NCI-H345 (cell line): ENCODE data around the gene CATSPER1.
A peak's percentile ranks its signal among the peaks of the same experiment; 100 is the strongest.
"Not testable (repeated sequence)": the region's sequence is repeated elsewhere in the genome, so short reads cannot be mapped to it uniquely, and the experiment has no call there.

Experiments
- DNase-seq: peaks from one replicate; lab custom pipeline; 2025; lab: John Stamatoyannopoulos, UW

Gene CATSPER1

DNA sequence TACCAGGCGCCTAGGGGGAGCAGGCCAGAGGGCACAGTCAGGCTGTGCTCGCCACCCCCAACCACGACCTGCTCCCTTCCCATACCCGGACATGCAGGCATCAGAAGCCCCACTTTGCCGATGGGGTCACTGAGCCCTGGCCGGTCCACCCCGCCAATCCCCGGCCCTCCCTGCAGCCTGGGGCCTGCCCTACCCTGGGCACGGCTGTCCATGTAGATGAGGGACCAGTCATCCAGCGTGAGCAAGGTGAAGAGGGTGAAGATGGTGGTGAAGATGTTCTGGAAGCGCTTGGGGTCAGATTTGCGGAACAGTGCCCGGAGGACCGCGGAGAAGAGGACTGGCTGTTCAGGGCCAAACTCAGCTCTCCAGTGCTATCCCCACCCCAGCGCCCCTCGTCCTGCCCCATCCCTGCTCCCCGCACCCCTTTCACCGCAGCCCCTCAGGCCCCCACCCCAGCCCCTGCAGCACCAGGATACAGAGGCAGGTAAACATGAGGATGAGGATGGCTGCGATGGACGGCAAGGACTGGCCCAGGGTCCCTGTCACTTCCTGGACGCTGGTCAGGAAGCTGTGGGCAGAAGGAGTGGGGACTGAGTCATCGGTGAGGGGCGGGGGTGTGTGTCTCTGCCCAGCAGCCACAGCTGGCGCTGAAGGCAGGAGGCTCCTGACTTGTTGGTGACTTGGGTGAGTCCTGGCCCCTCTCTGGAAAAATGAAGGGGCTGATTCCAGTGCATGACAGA, 5.5 kb downstream of the CATSPER1 start:
- no peak for DNase-seq

DNA sequence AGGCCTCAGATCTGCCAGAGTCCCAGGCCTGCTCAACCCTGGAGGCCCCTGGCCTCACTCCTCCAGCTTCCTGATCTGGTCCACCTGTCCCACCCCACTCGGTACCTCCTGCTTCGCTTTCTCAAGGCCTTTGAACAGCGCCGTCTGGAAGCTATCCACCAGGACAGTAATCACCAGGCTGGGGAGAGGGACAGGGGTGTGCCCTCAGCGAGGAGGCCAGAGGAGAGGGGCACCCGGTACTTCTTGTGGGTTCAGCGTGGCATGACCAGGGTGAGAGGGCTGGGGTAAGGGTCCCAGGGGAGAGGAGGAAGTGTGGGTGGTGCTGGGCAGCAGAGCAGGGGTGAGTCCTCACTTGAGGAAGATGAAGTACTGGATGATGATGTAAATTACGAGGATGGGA, 6.1 kb downstream of the CATSPER1 start:
- DNase-seq = no peak

DNA sequence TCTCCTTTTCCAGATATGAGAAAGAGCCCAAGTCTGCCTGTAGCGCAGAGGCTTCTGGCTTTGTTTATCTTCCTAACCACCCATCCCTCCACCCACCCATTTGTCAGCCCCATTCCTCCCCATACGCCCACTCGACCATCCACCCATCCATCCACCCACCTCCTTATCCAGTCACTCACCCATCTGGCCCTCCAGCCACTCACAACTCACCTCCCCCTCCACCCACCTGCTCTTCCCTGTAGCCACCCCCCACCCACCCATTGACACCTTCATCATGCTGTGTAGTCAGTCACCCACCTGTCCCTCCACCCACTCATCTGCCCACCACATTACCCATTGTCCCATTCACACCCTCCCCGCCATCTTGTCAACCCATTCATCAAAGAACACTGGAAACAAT, 9.0 kb downstream of the CATSPER1 start:
- peak; percentile 65 for DNase-seq

DNA sequence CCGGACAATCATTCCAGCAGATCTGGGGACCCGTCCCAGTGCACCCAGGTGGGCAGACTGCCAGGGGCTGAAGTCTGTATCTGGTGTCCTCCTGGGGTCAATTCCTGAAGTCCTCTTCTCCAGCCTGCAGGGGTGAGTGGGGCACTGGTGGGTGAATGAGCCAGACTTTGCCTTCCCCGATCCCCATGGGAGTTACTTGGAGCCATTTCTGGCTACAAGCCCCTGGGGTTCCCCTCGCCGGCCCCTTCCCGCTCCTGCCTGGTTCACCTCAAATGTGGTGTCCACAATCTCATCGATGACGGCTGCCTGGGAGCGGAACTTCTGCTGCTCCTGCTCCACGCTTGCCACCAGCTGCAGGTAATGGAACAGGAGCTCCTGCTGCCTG, 9.5 kb downstream of the CATSPER1 start:
- DNase-seq = no peak

DNA sequence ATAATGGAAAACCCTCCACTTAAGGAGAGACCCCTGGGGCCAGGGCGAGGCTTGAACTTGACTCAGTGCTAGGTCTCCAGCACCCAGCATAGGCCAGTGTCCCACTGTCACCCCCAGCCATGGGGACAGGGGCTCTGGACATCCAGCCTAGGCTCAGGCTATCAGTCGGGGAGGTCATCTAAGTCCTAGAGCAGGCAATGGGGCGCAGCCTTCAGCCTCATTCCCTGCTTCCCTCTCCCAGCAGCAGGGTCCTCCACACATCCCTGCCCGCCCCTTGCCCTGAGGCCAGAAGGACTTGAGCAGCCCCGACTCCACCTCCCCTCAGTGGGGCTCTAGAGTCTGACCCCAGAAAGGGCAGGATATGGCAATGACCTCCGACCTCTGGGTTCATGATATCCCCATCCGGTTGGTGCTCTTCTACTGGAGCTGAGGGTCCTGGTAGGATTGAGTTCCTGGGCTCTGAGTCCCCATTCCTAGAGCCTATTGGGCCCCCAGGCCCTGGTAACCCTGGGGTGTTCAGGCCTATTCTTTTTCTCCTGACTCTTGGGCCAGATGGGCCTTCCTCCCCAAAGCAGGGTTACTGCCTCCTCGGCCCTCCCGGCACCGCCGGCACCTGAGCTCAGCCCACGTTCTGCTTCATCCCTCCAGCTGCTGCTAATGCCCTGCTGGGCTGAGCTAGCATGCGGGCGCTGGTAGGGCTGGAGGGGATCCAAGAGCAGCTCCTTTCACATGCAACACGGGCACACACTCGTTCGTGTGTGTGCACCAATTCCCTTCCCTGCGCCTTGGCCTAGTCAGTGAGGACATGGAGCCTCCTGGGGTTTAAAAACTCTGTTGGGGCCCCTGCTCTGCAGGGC, 10.1 kb downstream of the CATSPER1 start:
- DNase-seq = peak; percentile 57

DNA sequence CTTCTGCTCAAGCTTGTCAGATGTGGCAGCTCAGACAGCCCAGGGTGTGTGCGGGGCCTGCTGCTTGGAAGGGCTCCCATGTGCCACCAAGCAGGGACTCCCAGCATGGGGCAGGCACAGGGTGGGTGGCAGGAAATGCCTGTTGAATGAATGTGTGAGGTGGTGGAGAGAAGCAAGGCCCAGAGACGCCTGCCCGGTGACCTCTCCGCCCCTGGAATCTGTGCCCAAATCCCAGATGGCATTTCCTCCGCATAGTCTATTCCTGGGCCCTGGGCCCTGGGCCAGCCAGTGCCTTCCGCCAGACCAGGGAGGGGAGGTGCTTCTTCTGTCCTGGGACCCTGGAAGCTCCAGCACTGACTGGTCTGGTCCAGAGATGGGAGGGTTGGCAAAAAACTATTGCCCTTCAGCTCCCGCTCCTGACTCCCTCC, 10.8 kb downstream of the CATSPER1 start:
- no peak for DNase-seq

DNA sequence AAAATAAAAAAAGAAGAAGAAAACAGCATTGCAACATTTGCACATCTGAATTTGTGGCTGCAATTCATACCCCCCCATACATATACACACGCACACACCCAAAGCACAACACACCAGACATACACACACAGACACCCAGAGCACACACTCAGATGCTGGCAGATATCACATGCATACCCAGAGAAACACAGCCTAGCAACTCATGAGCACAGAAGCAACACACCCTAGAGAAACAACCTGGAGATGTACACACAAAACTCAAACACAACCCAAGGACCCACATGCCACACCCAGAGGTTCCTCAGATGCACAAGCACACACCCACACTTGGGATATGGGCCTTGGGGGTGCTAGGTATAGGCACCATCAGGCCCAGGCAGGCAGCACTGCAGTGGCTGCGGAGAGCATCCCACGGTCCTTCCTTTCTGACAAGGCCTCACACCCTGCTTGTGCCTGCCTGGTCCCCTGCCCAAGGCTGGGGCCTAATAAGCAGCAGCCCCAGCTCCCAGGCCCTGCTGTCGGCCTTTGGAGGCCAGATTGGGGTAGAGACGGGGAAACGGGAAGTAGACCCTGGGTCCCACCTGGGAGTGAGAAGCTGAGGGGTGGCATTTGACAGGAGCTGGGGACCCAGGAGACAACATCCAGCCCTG, 11.3 kb downstream of the CATSPER1 start:
- no peak for DNase-seq

DNA sequence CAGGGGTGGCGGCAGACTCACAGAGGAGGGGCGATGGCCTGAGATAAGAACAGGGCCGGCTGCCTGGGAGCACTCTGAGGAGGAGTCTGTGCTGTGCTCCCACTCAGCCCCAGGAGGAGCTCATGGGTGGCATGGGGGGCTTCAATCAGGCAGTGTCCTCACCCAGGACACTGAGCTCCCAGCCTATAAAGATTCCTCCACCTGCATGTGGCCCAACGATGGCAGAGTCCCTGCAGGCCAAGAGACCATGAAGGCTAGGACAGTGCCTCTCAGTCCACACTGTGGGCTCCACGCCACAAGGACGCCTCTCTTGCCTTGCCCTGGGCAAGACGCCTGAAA, 12.5 kb downstream of the CATSPER1 start:
- no peak for DNase-seq

DNA sequence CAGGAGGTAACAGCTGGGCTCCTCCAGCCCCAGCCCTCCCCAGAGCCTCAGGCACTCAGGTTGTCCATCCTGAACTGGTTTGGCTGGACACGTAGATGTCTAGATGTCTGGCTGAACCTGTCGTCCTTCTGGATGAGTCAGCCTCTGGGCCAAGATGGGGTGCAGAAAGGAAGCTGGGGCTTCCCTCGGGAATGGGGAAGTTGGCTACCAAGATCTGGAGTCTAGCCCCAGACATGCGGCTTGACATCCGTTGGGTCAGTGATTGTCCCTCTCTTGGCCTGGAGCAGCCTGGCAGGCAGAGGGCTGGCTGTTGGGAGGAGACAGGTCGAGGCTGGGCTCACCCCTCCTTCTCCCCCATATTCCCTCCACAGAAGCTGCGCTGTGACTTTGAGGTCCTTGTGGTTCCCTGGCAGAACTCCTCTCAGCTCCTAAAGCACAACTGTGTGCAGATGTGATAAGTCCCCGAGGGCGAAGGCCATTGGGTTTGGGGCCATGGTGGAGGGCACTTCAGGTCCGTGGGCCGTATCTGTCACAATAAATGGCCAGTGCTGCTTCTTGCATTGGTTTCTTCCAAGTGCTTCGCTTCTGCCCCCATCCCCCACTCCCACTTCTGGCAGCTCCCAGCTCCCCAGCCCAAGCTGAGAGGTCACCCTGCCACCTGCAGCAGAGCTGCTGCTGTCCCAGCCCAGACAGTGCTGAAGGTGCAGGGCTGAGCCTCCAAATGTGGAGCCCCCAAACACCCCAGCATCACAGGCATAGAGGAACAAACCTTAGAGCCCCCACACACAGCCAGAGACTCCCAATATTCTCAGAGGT, 13.1 kb downstream of the CATSPER1 start:
- DNase-seq = no peak

DNA sequence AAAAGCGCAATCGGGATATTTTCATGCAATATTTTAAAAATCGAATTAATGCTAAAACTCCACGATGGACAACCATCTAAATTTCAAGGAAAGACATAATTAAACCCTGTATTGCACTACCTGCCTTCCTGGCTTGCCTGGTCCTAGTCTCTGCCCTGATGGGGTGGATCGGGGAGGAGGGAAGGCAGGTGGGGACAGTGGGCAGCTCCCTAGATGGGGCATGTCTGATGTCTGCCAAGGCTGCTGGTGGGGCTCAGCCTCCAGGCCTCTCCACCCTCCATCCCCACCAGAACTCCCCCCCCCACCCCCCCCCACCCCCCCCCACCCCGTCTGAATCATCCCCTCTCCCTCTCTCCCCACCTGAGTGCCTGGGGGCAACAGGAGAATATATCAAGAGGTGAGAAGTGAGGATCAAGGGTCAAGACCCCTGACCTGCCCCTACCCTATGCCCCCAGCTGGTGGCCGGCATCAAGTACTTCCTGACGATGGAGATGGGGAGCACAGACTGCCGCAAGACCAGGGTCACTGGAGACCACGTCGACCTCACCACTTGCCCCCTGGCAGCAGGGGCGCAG, 13.8 kb downstream of the CATSPER1 start:
- no peak for DNase-seq

DNA sequence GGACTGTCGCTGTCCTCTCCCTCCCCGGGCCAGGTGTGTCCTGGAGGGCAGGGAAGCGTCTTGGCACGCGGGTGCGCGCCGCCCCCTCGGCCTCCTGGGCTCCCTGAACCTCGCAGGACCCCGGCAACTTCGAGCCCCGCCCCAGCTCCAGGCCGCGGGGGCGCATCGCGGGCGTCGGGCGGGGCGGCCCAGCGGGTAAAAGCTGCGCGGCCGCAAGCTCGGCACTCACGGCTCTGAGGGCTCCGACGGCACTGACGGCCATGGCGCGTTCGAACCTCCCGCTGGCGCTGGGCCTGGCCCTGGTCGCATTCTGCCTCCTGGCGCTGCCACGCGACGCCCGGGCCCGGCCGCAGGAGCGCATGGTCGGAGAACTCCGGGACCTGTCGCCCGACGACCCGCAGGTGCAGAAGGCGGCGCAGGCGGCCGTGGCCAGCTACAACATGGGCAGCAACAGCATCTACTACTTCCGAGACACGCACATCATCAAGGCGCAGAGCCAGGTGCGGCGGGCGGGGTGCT, 14.4 kb downstream of the CATSPER1 start, which contains the start of gene CST6:
Gene CST6, plus strand, starts transcription at position 224 of the 519 bp plus-strand sequence. Its CDS starts 37 bp downstream, at position 261.
- DNase-seq = peak; percentile 19

DNA sequence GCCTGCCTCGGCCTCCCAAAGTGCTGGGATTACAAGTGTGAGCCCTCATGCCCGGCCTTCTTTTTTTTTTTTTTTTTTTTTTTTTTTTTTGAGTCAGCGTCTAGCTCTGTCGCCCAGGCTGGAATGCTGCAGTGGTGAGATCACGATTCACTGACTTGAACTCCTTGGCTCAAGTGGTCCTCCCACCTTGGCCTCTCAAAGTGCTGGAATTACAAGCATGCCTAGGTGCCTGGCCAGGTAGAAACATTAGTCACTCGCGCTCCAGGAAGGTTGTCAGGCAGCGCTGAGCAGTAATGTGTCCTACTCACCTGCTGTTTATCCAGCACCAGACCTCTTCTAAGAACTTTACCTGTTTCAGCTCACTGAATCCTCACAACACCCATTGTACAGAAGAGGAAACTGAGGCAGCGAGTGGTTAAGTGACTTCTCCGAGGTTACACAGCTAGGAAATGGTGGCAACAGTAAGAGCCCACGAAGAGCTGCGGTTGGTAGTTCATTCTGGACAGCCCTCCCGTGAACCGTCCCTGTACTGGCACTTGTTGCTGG, 15.0 kb downstream of the CATSPER1 start:
- no peak for DNase-seq

DNA sequence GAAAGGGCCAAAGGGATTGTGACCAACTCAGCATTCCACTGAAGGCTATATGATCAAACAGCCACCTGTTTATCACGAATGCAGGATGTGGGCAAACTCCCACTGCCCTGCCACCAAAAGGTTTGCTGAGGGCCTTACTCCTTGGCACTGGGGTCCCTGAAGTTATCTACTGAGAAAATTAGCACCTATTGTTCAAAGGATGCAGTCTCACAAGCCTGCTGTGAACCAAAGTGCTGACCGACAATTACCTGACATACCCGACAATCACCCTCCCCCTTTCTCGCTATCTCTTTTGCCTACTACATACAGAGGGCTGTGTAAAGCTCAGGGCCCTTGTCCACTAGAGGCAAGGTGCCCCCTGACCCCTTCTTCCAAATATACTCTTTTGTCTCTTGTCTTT, 16.2 kb downstream of the CATSPER1 start:
- not testable (repeated sequence) for DNase-seq

DNA sequence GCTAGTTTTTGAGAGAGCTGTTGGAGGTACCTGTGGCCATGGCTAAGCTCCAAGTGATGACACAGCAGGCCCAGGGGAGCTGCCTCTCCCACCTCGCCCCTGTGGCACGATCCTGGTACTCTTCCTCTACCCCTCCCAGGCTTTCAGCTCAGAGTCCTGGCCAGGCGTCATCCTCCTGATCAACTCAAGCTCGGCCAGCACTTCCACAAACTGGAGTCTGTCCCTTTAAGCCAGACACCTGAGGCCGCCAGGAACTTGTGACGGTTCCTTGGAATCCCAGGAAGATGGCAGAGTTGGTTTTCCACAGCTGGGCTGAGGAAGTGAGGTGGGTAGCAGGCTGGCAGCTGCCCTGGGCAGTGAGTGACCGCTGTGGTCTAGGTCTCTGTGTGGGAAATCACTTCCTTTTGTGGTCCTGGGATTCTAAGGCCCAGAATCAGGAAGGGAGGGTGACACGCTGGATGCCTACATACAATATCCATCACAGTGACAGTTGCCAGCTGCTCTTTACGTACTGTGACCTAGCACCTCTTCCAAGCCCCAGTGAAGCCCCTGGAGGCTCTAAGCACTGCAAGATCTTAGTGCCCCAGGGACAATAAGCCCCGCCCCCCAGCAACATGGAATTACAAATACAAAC, 17.7 kb downstream of the CATSPER1 start:
- peak; percentile 23 for DNase-seq

DNA sequence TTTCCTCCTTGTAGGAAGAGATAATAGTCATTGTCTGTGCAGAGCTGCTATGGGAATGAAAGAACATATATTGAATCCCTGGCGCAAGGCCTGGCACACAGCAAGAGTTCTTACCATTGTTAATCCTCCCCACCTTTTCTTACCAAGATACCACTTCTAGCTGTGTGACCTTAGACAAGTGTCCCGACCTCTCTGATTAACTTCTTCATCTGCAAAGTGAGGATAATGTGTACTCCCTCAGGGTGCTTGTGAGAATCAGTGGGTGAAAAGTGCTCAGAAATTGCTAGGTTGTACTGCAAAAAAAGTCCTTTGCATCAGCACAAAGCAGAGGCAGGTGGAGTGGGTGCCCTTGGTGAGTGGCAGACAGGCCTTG, 18.2 kb downstream of the CATSPER1 start:
- DNase-seq = no peak

DNA sequence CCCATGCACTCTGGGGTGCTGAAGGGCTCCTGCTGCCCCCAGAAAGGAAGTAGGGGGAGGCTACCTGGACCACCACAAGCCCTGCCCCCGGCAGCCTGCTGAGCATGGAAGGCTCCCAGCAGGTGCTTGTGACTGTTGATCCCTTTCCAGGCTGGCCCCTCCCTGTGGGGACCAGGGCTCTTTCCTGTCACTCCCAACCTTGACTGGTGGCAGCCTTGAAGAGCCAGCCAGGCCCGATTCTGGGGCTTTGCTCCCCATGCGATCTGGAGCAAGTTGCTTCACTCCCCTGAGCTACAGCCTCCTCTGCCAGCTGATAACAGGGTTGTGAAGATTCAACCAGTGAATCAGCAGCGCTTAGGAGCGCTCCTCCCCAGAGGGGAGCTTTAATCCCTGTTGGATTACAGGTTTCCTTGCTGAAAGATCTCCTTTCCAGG, 19.1 kb downstream of the CATSPER1 start:
- no peak for DNase-seq

DNA sequence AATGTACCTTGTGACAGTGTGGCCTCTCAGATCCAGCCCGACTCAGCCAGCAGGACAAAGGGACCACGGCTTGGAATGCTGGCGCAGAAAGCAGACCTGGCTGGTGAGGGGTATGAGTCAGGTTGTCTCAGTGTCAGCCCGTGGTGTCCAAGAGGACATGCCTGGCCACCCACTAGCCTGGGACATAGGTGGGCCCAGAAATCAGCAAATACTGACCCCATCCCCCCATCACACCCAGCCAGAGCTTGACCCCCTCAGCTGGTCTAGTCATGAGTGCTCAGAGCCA, 19.4 kb downstream of the CATSPER1 start:
- DNase-seq = no peak

DNA sequence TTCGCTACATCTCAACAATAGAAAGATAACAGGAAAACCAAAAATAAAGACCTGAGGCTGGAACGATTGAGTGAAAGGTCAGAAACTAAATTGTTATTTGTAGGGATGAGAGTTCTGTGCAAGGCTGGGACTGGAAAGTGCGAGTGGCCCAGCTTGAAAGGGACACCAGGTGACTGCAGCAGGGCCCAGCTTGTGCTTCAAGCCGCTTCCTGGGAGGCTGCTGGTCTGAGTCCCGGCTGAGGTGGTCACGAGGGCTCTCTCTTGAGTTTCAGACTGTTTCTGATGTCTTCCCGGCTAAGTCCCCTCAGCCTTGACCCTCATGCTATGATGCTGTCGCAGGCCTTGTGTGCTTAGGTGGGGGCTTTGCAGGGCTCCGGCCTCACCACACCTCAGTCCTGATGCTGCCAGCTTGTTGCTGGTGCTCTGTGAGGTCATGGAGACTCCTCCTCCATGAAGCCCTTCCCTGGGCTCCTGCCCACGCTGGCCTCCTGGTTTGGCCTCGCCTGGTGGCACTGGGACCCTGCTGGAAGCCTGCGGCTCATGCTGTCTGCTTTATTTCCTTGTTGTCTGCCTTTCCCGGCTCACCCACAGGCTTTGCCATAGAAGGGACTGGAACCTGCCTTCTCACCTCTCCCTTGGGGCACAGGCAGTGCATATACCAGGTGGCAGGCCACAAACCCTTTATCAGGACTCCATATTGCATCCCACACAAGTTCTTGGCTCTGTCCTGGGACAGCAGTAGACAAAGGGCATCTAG, 20.0 kb downstream of the CATSPER1 start:
- no peak for DNase-seq

DNA sequence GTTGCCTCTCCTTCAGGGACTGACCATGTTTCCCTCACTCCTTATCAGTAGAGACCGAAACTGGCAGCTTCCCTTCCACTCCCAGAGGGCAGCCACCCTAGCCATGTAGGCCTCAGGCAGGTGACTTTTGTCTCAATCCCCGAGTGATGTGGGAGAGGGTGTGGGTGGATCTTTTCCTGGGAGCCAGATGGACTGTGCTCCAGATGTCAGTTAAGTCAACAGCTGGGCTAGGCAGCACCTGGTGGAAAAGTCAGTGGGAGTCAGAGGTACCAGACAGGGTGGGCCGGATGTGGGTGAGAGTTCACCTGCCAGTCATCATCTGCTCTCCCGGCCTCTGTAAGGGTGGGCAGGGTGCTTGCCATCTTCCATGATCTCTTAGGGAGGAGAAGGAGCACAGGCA, 22.1 kb downstream of the CATSPER1 start:
- no peak for DNase-seq

DNA sequence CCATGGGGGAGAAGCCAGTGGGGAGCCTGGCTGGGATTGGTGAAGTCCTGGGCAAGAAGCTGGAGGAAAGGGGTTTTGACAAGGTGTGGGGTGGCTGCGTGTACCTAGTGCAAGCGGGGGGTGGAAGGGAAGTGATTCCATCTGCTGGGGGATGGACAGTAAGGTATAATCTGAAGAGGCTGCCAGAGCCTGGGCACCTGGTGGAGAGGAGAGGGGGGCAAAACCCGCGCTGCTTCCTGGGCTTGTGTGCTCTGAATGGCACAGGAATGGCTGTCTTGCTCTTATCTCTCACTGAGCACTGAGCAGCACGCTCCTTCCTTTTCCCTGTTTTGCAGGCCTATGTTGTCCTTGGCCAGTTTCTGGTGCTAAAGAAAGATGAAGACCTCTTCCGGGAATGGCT, 23.0 kb downstream of the CATSPER1 start:
- no peak for DNase-seq
